PC-3 (cell line): ENCODE results near the gene SPNS3. TPM values are rescaled to one million over a fixed set of nuclear protein-coding genes. Genes with fewer than 3 reads are reported as not detected.

Source experiments
- ATAC-seq: fragments of 200-7000 bp; cut with Tn5 transposase; 2 replicates; pipeline ENCODE4 v1.9.1; 2020; ENCODE audit warnings: mild to moderate bottlenecking, moderate library complexity
- BruUV-seq: library from RNA; stranded (reverse); fragments of 400-500 nt; replicated peaks from 2 replicates; lab custom pipeline; 2021; lab: Mats Ljungman, UMichigan
- CTCF ChIA-PET: fragments of 300-600 bp; sonication (Branson Sonifier 250); formaldehyde crosslinking; loops from one replicate; lab custom pipeline; 2022; ENCODE audit warnings: antibody characterized with exemption; lab: Charles Lee
- POLR2A ChIA-PET: fragments of 300-600 bp; sonication (Branson Sonifier 250); formaldehyde crosslinking; loops from one replicate; lab custom pipeline; 2022; ENCODE audit warnings: antibody characterized with exemption; ENCODE audit not compliant: unreplicated experiment; lab: Charles Lee
- DNase-seq: peaks from one replicate; pipeline ENCODE4 v3.0.0-alpha.2; 2015
- H2AFZ ChIP-seq: fragments of 300-600 bp; sonication (generic); 2 replicates; pipeline ENCODE4 v1.6.0; 2016; ENCODE audit warnings: antibody characterized with exemption, low read length
- H3F3A ChIP-seq: fragments of 300-600 bp; sonication (generic); one replicate; pipeline ENCODE4 v1.6.0; 2017; ENCODE audit warnings: antibody characterized with exemption, low read length, control low read depth, mild to moderate bottlenecking; ENCODE audit not compliant: unreplicated experiment
- H3K27ac ChIP-seq: fragments of 300-600 bp; sonication (generic); 2 replicates; pipeline ENCODE4 v1.5.1; 2016; ENCODE audit warnings: mild to moderate bottlenecking, low read length
- H3K27me3 ChIP-seq: fragments of 300-600 bp; sonication (generic); 2 replicates; pipeline ENCODE4 v1.6.1; 2016; ENCODE audit warnings: low read length, mixed read lengths
- H3K36me3 ChIP-seq: fragments of 300-600 bp; sonication (generic); 2 replicates; pipeline ENCODE4 v1.6.1; 2016; ENCODE audit warnings: low read depth, mixed run types, low read length, mixed read lengths
- H3K4me1 ChIP-seq: fragments of 300-600 bp; sonication (generic); 2 replicates; pipeline ENCODE4 v1.5.1; 2016; ENCODE audit warnings: low read length; ENCODE audit not compliant: insufficient read depth
- H3K4me2 ChIP-seq: fragments of 300-600 bp; sonication (generic); 2 replicates; pipeline ENCODE4 v1.6.0; 2016; ENCODE audit warnings: low read length
- H3K4me3 ChIP-seq: fragments of 300-600 bp; sonication (generic); 2 replicates; pipeline ENCODE4 v1.5.1; 2016; ENCODE audit warnings: mild to moderate bottlenecking, low read length, mixed read lengths
- H3K79me2 ChIP-seq: fragments of 300-600 bp; sonication (generic); 2 replicates; pipeline ENCODE4 v1.6.1; 2017; ENCODE audit warnings: low read length, mixed read lengths
- H3K9ac ChIP-seq: fragments of 300-600 bp; sonication (generic); 2 replicates; pipeline ENCODE4 v1.6.0; 2016; ENCODE audit warnings: mild to moderate bottlenecking, low read length
- H3K9me2 ChIP-seq: fragments of 300-600 bp; sonication (generic); replicated peaks from 2 replicates; pipeline ENCODE4 v1.6.1; 2016; ENCODE audit warnings: mixed run types, low read length, mixed read lengths
- H3K9me3 ChIP-seq: fragments of 300-600 bp; sonication (generic); 2 replicates; pipeline ENCODE4 v1.6.1; 2016; ENCODE audit warnings: low read length, mixed read lengths
- H4K20me1 ChIP-seq: fragments of 300-600 bp; sonication (generic); 2 replicates; pipeline ENCODE4 v1.6.1; 2016; ENCODE audit warnings: low read length, mixed read lengths
- CTCF ChIP-seq: fragments of 300-600 bp; sonication (generic); conservative IDR thresholded peaks from 2 replicates; pipeline ENCODE4 v1.5.1; 2017; ENCODE audit warnings: antibody characterized with exemption, low read depth, mild to moderate bottlenecking, low read length
- EZH2 ChIP-seq: fragments of 300-600 bp; sonication (generic); IDR thresholded peaks from one replicate; pipeline ENCODE4 v1.6.1; 2017; ENCODE audit warnings: antibody characterized with exemption, mild to moderate bottlenecking, low read length; ENCODE audit not compliant: unreplicated experiment
- EZH2phosphoT487 ChIP-seq: fragments of 300-600 bp; sonication (generic); IDR thresholded peaks from 2 replicates; pipeline ENCODE4 v1.6.1; 2018; ENCODE audit warnings: mild to moderate bottlenecking, antibody characterized with exemption, low read length, borderline replicate concordance
- intact Hi-C: fragments of 100-400 bp; cut with micrococcal nuclease; formaldehyde crosslinking; loops from 2 replicates; pipeline ENCODE4 v1.9.0; 2023
- total RNA-seq: library from RNA; depleted of rRNA; stranded (reverse); fragments of >200 nt; gene quantifications from 2 replicates; pipeline ENCODE4 v1.2.3, GENCODE V29; 2014

The SPNS3 gene
- total RNA-seq, 1 experiment from 2014 or later: 0.69 TPM

DNA sequence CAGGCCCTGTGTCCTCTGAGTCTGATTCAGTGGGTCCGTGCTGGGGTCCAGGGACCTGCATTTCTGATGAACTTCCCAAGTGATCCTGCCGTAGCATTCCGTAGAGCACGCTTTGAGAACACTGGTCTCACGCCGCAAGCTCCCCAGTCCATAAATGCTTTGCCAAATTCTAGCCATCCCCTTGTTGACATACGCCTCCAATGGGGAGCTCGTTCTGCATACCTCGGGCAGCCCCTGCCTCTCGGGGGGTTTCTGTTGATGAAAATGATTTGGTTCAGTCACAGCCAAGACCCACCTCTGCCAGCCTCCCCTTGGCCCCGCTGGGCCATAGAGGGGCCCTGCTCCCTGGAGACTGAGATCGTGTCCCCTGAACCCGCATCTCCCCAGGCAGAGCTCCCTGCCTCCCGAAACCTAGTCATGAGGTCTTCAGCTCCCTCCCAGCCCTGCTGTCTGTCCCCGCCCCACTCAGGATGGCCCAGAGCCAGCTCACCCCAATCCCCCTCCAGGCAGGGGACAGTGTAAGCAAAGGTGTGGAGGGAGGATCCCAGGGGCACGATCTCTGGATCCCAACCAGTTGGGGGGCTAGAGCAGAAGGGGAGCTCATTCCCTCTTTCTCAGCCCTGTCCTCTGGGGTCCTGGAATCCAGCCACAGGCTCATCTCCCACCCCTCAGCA is 48.7 kb downstream of the SPNS3 start:
- no TSS peak for BruUV-seq
- intact Hi-C loops: no loop called here
- ATAC-seq: no peak
- H3K27me3 ChIP-seq: no peaks in the 10 kb centered on the region
- no peak overlapping the region for H3K27ac ChIP-seq
- no peak overlapping the region for H3K4me2 ChIP-seq
- H3K4me1 ChIP-seq: peaks cover 18% of the 10 kb centered on the region
- H3K9me2 ChIP-seq: no peaks in the 10 kb centered on the region
- no peaks in the 10 kb centered on the region for H3K79me2 ChIP-seq
- no peak overlapping the region for H2AFZ ChIP-seq
- TF ChIP-seq EZH2phosphoT487: no peak
- no peak overlapping the region for H3K4me3 ChIP-seq
- H3K9ac ChIP-seq: no peak overlapping the region; the same call in 1 of the 2 replicates
- no peaks in the 10 kb centered on the region for H3F3A ChIP-seq
- H3K9me3 ChIP-seq: no peaks in the 10 kb centered on the region
- ChIA-PET POLR2A (no interaction called here), CTCF (no interaction called here)
- DNase-seq: no peak
- no peaks in the 10 kb centered on the region for H3K36me3 ChIP-seq
- no peaks in the 10 kb centered on the region for H4K20me1 ChIP-seq

DNA sequence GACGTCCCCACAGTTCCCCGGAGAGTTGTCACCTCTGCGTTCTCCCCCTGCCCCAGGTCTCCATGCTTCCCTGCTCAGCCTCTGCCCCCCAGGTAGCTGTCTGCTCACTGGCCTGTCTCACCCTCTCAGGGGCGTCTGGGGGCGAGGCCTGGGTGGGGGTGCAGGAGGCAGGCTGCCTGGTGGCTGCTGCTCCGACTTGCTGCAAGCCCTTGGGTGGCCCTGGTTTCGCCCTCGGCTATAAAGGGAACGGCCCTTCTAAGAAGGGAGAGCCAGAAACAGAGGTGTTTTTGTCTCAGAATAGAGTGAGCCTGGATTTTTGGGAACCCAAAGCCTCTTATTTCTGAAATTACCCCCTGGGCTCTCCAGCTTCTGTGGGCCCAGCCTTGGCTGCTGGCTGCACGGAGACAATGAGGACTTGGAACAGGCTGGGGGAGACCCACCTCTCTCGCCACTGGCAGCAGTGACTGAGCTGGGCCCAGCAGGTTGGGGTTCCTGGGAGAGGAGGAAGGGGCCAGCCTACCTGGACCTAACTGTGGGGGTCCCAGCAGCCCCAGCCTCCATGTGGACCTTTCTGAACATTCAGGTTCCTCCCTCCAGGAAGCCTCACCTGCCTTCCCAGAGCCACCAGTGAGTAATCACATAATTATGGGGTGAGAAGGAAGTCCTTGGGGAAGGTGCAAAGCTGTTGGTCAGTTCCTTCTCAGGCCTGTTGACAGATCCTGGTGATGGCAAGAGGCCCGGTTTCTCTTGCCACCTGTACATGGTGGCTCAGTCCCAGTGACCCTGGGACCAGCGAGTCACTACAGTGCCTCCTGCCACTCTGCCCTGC is 49.5 kb downstream of the SPNS3 start:
- Histone ChIP-seq H3K4me1 (peaks cover 18% of the 10 kb centered on the region), H3K27me3 (no peaks in the 10 kb centered on the region), H2AFZ (peak overlapping the region; percentile 57), H3K9ac (no peak overlapping the region; the same call in 1 of the 2 replicates), H3K4me2 (peak overlapping the region; percentile 56), H3K79me2 (no peaks in the 10 kb centered on the region), H3K27ac (peak overlapping the region; percentile 52), H3K36me3 (no peaks in the 10 kb centered on the region), H3F3A (no peaks in the 10 kb centered on the region), H3K9me2 (no peaks in the 10 kb centered on the region), H3K9me3 (no peaks in the 10 kb centered on the region), H4K20me1 (no peaks in the 10 kb centered on the region), H3K4me3 (no peak overlapping the region)
- intact Hi-C loops: no loop called here
- ATAC-seq (peak; percentile 95), DNase-seq (peak; percentile 90)
- BruUV-seq: no TSS peak
- CTCF ChIA-PET: no interaction called here
- POLR2A ChIA-PET: no interaction called here
- no peak for TF ChIP-seq EZH2phosphoT487
- no peak for TF ChIP-seq EZH2
- TF ChIP-seq CTCF: no peak

DNA sequence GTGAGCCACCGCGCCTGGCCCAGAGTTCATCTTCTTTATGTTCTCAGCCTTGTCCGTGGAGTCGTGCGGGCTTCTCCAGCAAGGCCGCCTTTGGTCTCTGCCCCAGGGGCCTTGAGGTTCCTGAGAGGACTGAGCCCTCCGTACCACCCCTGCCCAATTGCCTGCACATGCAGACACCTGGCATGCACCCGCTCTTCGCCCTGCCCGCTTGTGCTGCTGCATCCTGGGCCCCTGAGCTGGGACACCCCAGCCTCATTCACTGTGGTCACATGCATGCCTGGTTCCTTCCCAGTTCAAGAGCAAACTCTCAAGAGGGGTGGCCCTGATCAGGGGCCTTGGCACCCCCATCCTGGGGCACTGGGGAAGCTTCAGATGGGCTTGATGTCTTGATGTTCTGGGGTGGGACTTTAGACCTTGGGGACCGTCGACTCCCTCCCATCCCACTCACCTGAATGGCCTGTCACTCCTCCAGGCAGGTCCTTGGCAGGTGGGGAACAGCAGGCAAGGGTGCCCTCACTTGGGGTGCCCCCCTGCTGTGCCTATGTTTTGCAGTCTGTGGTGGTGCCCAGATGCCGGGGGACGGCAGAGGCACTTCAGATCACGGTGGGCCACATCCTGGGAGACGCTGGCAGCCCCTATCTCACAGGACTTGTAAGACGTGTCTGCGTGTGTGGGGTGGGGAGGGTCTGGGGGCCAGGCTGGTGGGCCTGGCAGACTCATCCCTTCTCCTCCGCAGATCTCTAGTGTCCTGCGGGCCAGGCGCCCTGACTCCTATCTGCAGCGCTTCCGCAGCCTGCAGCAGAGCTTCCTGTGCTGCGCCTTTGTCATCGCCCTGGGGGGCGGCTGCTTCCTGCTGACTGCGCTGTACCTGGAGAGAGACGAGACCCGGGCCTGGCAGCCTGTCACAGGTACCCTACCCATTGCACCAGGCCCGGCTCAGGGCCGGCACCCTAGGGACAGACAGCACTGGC is 52.2 kb downstream of the SPNS3 start:
- TF ChIP-seq CTCF (no peak), EZH2phosphoT487 (no peak), EZH2 (no peak)
- Histone ChIP-seq H3K9me3 (no peaks in the 10 kb centered on the region), H2AFZ (no peak overlapping the region), H3K27ac (no peak overlapping the region), H3K9ac (no peak overlapping the region), H3K4me2 (no peak overlapping the region), H3K4me1 (peaks cover 18% of the 10 kb centered on the region), H3K27me3 (no peaks in the 10 kb centered on the region), H3K79me2 (no peaks in the 10 kb centered on the region), H4K20me1 (no peaks in the 10 kb centered on the region), H3K36me3 (no peaks in the 10 kb centered on the region), H3K9me2 (no peaks in the 10 kb centered on the region), H3K4me3 (no peak overlapping the region), H3F3A (no peaks in the 10 kb centered on the region)
- ATAC-seq: no peak
- intact Hi-C loops: no loop called here
- ChIA-PET CTCF (no interaction called here), POLR2A (no interaction called here)
- no TSS peak for BruUV-seq
- DNase-seq: no peak
